GM23338 (cell line): ENCODE results near the gene EMX1. TPM values are rescaled to one million over a fixed set of nuclear protein-coding genes. Genes with fewer than 3 reads are reported as not detected.

Experiments used
- ATAC-seq: fragments of 200-7000 bp; cut with Tn5 transposase; 3 replicates; pipeline ENCODE4 v1.9.1; 2020
- DNase-seq: peaks from one replicate; pipeline ENCODE4 v3.0.0-alpha.2; 2015; ENCODE audit warnings: low spot score
- H2AFZ ChIP-seq: fragments of 200-600 bp; sonication (generic); 2 replicates; pipeline ENCODE4 v1.8.0; 2016; ENCODE audit warnings: antibody characterized with exemption, mild to moderate bottlenecking, moderate library complexity
- H3F3A ChIP-seq: fragments of 200-600 bp; sonication (generic); replicated peaks from 2 replicates; pipeline ENCODE4 v1.8.0; 2017; ENCODE audit warnings: antibody characterized with exemption, mixed run types, low read depth
- H3K27ac ChIP-seq: fragments of 200-600 bp; sonication (generic); 2 replicates; pipeline ENCODE4 v1.6.1; 2016; ENCODE audit warnings: low read depth
- H3K27me3 ChIP-seq: fragments of 200-600 bp; sonication (generic); 2 replicates; pipeline ENCODE4 v1.8.0; 2016; ENCODE audit warnings: mild to moderate bottlenecking, mixed run types, moderate library complexity; ENCODE audit not compliant: insufficient read depth
- H3K36me3 ChIP-seq: fragments of 200-600 bp; sonication (generic); 2 replicates; pipeline ENCODE4 v1.8.0; 2016; ENCODE audit warnings: mild to moderate bottlenecking; ENCODE audit not compliant: insufficient read depth
- H3K4me1 ChIP-seq: fragments of 200-600 bp; sonication (generic); 2 replicates; pipeline ENCODE4 v1.8.0; 2016; ENCODE audit warnings: mild to moderate bottlenecking, moderate library complexity; ENCODE audit not compliant: insufficient read depth
- H3K4me2 ChIP-seq: fragments of 200-600 bp; sonication (generic); 2 replicates; pipeline ENCODE4 v1.7.1; 2017; ENCODE audit warnings: mixed run types
- H3K4me3 ChIP-seq: fragments of 200-600 bp; sonication (generic); 2 replicates; pipeline ENCODE4 v1.6.1; 2016; ENCODE audit warnings: mixed run types
- H3K79me2 ChIP-seq: fragments of 200-600 bp; sonication (generic); replicated peaks from 2 replicates; pipeline ENCODE4 v1.8.0; 2017; ENCODE audit warnings: mild to moderate bottlenecking; ENCODE audit not compliant: insufficient read depth
- H3K9me2 ChIP-seq: fragments of 200-600 bp; sonication (generic); 2 replicates; pipeline ENCODE4 v1.8.0; 2017; ENCODE audit not compliant: insufficient read depth
- H4K20me1 ChIP-seq: fragments of 200-600 bp; sonication (generic); replicated peaks from 2 replicates; pipeline ENCODE4 v1.8.0; 2017; ENCODE audit warnings: mild to moderate bottlenecking; ENCODE audit not compliant: insufficient read depth
- H3K27ac Mint-ChIP-seq: 2 replicates; pipeline ENCODE4 v1.8.0; 2020; ENCODE audit warnings: inconsistent platforms, mild to moderate bottlenecking, moderate library complexity, mixed read lengths
- H3K27me3 Mint-ChIP-seq: 3 replicates; pipeline ENCODE4 v1.8.0; 2022; ENCODE audit warnings: low read depth, mild to moderate bottlenecking, moderate library complexity, mixed read lengths, inconsistent platforms; ENCODE audit not compliant: insufficient read depth, poor library complexity
- H3K36me3 Mint-ChIP-seq: 3 replicates; pipeline ENCODE4 v1.8.0; 2021; ENCODE audit warnings: low read depth, mild to moderate bottlenecking, inconsistent platforms, moderate library complexity, mixed read lengths
- H3K4me1 Mint-ChIP-seq: 3 replicates; pipeline ENCODE4 v1.8.0; 2020; ENCODE audit warnings: mild to moderate bottlenecking, inconsistent platforms, mixed read lengths
- H3K4me3 Mint-ChIP-seq: 3 replicates; pipeline ENCODE4 v1.8.0; 2021; ENCODE audit warnings: moderate library complexity, mild to moderate bottlenecking, inconsistent platforms, mixed read lengths
- H3K9me3 Mint-ChIP-seq: 3 replicates; pipeline ENCODE4 v1.8.0; 2020; ENCODE audit warnings: moderate library complexity, mild to moderate bottlenecking, inconsistent platforms, mixed read lengths
- CREB1 ChIP-seq: fragments of 250-450 bp; sonication (Bioruptor Pico); IDR thresholded peaks from 2 replicates; pipeline ENCODE4 v1.5.0; 2020; ENCODE audit warnings: low read depth, mild to moderate bottlenecking, moderate library complexity
- CTCF ChIP-seq, 2 experiments: fragments of 200-600 bp in 1 of 2; sonication (generic) in 1 of 2; conservative IDR thresholded peaks; 2 replicates each; pipeline versions ENCODE4 v1.5.1 to v1.6.1; 2016 to 2017; ENCODE audit warnings: antibody characterized with exemption in 2 of 2, low read depth in 2 of 2, mild to moderate bottlenecking in 2 of 2, moderate library complexity in 1 of 2
- ETS1 ChIP-seq: IDR thresholded peaks from 2 replicates; pipeline ENCODE4 v1.6.1; 2016; ENCODE audit warnings: antibody characterized with exemption
- EZH2 ChIP-seq: fragments of 200-600 bp; sonication (generic); IDR thresholded peaks from one replicate; pipeline ENCODE4 v1.8.0; 2017; ENCODE audit warnings: antibody characterized with exemption, mild to moderate bottlenecking, low read depth; ENCODE audit not compliant: unreplicated experiment
- EZH2phosphoT487 ChIP-seq: fragments of 200-600 bp; sonication (generic); IDR thresholded peaks from one replicate; pipeline ENCODE4 v1.8.1; 2018; ENCODE audit warnings: antibody characterized with exemption; ENCODE audit not compliant: unreplicated experiment
- JUNB ChIP-seq: IDR thresholded peaks from one replicate; pipeline ENCODE4 v1.6.1; 2016; ENCODE audit warnings: antibody characterized with exemption; ENCODE audit not compliant: unreplicated experiment
- NANOG ChIP-seq: IDR thresholded peaks from 2 replicates; pipeline ENCODE4 v1.6.1; 2016; ENCODE audit warnings: antibody characterized with exemption, borderline replicate concordance
- POLR2AphosphoS5 ChIP-seq: IDR thresholded peaks from 2 replicates; pipeline ENCODE4 v1.6.1; 2016; ENCODE audit warnings: antibody characterized with exemption, low read depth
- REST ChIP-seq: IDR thresholded peaks from one replicate; pipeline ENCODE4 v1.6.1; 2018; ENCODE audit warnings: antibody characterized with exemption; ENCODE audit not compliant: unreplicated experiment
- STAT1 ChIP-seq: IDR thresholded peaks from one replicate; pipeline ENCODE4 v1.6.1; 2016; ENCODE audit warnings: antibody characterized with exemption; ENCODE audit not compliant: unreplicated experiment
- ZNF114 ChIP-seq: fragments of 250-450 bp; sonication (Bioruptor Pico); IDR thresholded peaks from 2 replicates; pipeline ENCODE4 v1.5.0; 2020; ENCODE audit warnings: mild to moderate bottlenecking, moderate library complexity
- ZNF331 ChIP-seq: fragments of 250-450 bp; sonication (Bioruptor Pico); IDR thresholded peaks from 2 replicates; pipeline ENCODE4 v1.5.0; 2020; ENCODE audit warnings: low read depth, mild to moderate bottlenecking, moderate library complexity
- ZNF462 ChIP-seq: fragments of 250-450 bp; sonication (Bioruptor Pico); IDR thresholded peaks from 2 replicates; pipeline ENCODE4 v1.5.0; 2020; ENCODE audit warnings: mild to moderate bottlenecking, moderate library complexity
- polyA plus RNA-seq: library from polyadenylated mRNA; unstranded; fragments of >200 nt; fragmentation: Nextera tagmentation; extraction: Ambion mirVana; gene quantifications from 2 replicates; pipeline ENCODE4 v1.2.1, GENCODE V29; 2016
- total RNA-seq: library from RNA; depleted of rRNA; stranded (reverse); fragments of >200 nt; shearing (Covaris generic); gene quantifications from 2 replicates; pipeline ENCODE4 v1.2.3, GENCODE V29; 2014

The EMX1 gene
- total and polyA plus RNA-seq, 2 experiments from 2014 or later: 3.9 to 7.9 TPM

- no peaks in the 10 kb centered on the region for H3F3A ChIP-seq
- ATAC-seq (no peak), DNase-seq (no peak)
- no peak overlapping the region for H3K4me2 ChIP-seq
- no peaks in the 10 kb centered on the region for H3K4me1 ChIP-seq
- no peaks in the 10 kb centered on the region for H4K20me1 ChIP-seq
- H2AFZ ChIP-seq: no peak overlapping the region
- no peaks in the 10 kb centered on the region; the same call in 1 of the 2 replicates for H3K27me3 ChIP-seq
- Mint-ChIP-seq H3K4me1 (no peaks in the 10 kb centered on the region), H3K27ac (no peak overlapping the region), H3K9me3 (peaks cover 7% of the 10 kb centered on the region; the same call in 2 of the 3 replicates), H3K36me3 (no peaks in the 10 kb centered on the region), H3K4me3 (no peak overlapping the region), H3K27me3 (no peaks in the 10 kb centered on the region)
- H3K9me2 ChIP-seq: no peaks in the 10 kb centered on the region
- no peak overlapping the region for H3K4me3 ChIP-seq
- TF ChIP-seq ETS1 (no peak), CTCF (conservative IDR thresholded peaks at IDR 0.05; ENCODE audit: low read depth in 2 of 2) (no peak), STAT1 (no peak), ZNF462 (CRISPR knock-in tag) (no peak), CREB1 (no peak), REST (no peak), EZH2phosphoT487 (no peak), EZH2 (no peak), NANOG (no peak), ZNF114 (CRISPR knock-in tag) (no peak), POLR2AphosphoS5 (no peak), JUNB (no peak), ZNF331 (CRISPR knock-in tag) (no peak)
- H3K27ac ChIP-seq: no peak overlapping the region
- H3K36me3 ChIP-seq: no peaks in the 10 kb centered on the region
- no peaks in the 10 kb centered on the region for H3K79me2 ChIP-seq
These were observed 46.3 kb upstream of the EMX1 start for GRCh38 chr2:72871060-72871459.
